Medulla oblongata (tissue), 1 donor: ENCODE measurements around the gene MTUS2.
"Not testable (repeated sequence)": the region's sequence is repeated elsewhere in the genome, so short reads cannot be mapped to it uniquely, and the experiment has no call there.

ENCODE experiments used
- DNase-seq: peaks from one replicate; pipeline ENCODE4 v3.0.0-alpha.2; 2015; ENCODE audit errors: extremely low spot score

Gene MTUS2

GRCh38 chr13:29162638-29163235, 342.6 kb downstream of the MTUS2 start:
- peak; percentile 31 for DNase-seq

- no peak for DNase-seq
Measured at GRCh38 chr13:29164116-29164515, 344.0 kb downstream of the MTUS2 start.

- DNase-seq, result no peak
Measured at GRCh38 chr13:29165216-29165615, 345.1 kb downstream of the MTUS2 start.

- no peak for DNase-seq
Measured at GRCh38 chr13:29165840-29166239, 345.7 kb downstream of the MTUS2 start.

- DNase-seq, result no peak
Measured at GRCh38 chr13:29170436-29171082, 350.4 kb downstream of the MTUS2 start.

- DNase-seq, result no peak
Measured at GRCh38 chr13:29171244-29171643, 351.1 kb downstream of the MTUS2 start.

GRCh38 chr13:29174093-29174492, 354.0 kb downstream of the MTUS2 start:
- DNase-seq, result no peak

- DNase-seq, result no peak
Measured at GRCh38 chr13:29175250-29175873, 355.2 kb downstream of the MTUS2 start.

GRCh38 chr13:29180055-29180454, 359.9 kb downstream of the MTUS2 start:
- DNase-seq, result no peak

- no peak for DNase-seq
Measured at GRCh38 chr13:29182216-29182615, 362.1 kb downstream of the MTUS2 start.

- DNase-seq, result no peak
Measured at GRCh38 chr13:29185926-29186325, 365.8 kb downstream of the MTUS2 start.

- DNase-seq, result no peak
Measured at GRCh38 chr13:29187584-29187983, 367.4 kb downstream of the MTUS2 start.

- no peak for DNase-seq
Measured at GRCh38 chr13:29190298-29190697, 370.2 kb downstream of the MTUS2 start.

- DNase-seq, result no peak
Measured at GRCh38 chr13:29193083-29193482, 372.9 kb downstream of the MTUS2 start.

GRCh38 chr13:29195456-29195855, 375.3 kb downstream of the MTUS2 start:
- DNase-seq, result no peak

GRCh38 chr13:29196409-29197074, 376.4 kb downstream of the MTUS2 start:
- no peak for DNase-seq

GRCh38 chr13:29202753-29203152, 382.6 kb downstream of the MTUS2 start:
- DNase-seq, result not testable (repeated sequence)

GRCh38 chr13:29204651-29205050, 384.5 kb downstream of the MTUS2 start:
- no peak for DNase-seq

GRCh38 chr13:29210676-29211075, 390.5 kb downstream of the MTUS2 start:
- DNase-seq, result no peak

- not testable (repeated sequence) for DNase-seq
Measured at GRCh38 chr13:29211162-29211561, 391.0 kb downstream of the MTUS2 start.

- no peak for DNase-seq
Measured at GRCh38 chr13:29222458-29222857, 402.3 kb downstream of the MTUS2 start.

- no peak for DNase-seq
Measured at GRCh38 chr13:29224206-29224605, 404.1 kb downstream of the MTUS2 start.

GRCh38 chr13:29227576-29227975, 407.4 kb downstream of the MTUS2 start:
- no peak for DNase-seq
